H9 (cell line): ENCODE measurements around the gene SH3BGRL3. TPM values are rescaled to one million over a fixed set of nuclear protein-coding genes. Genes with fewer than 3 reads are reported as not detected.

Experiments used
- DNase-seq: peaks from one replicate; pipeline ENCODE4 v3.0.0-alpha.2; 2017
- H2AFZ ChIP-seq: one replicate; pipeline ENCODE4 v1.6.1; 2013; ENCODE audit warnings: mild to moderate bottlenecking, low read length, control low read depth, moderate library complexity
- H2AK5ac ChIP-seq: 2 replicates; pipeline ENCODE4 v1.6.1; 2013; ENCODE audit warnings: low read length, control low read depth, mixed read lengths; ENCODE audit not compliant: insufficient read length
- H2BK120ac ChIP-seq: one replicate; pipeline ENCODE4 v1.6.1; 2013; ENCODE audit warnings: low read depth, mild to moderate bottlenecking, low read length, control low read depth, inconsistent platforms; ENCODE audit not compliant: poor library complexity, severe bottlenecking
- H2BK12ac ChIP-seq: 2 replicates; pipeline ENCODE4 v1.6.1; 2013; ENCODE audit warnings: low read length, control low read depth, mixed read lengths, low read depth; ENCODE audit not compliant: insufficient read length
- H2BK15ac ChIP-seq: 2 replicates; pipeline ENCODE4 v1.6.1; 2013; ENCODE audit warnings: low read depth, low read length, control low read depth
- H2BK20ac ChIP-seq: one replicate; pipeline ENCODE4 v1.6.1; 2013; ENCODE audit warnings: low read depth, mild to moderate bottlenecking, low read length, control low read depth, inconsistent platforms; ENCODE audit not compliant: poor library complexity, severe bottlenecking
- H2BK5ac ChIP-seq: 2 replicates; pipeline ENCODE4 v1.6.1; 2013; ENCODE audit warnings: low read length, control low read depth, mixed read lengths; ENCODE audit not compliant: insufficient read length
- H3K14ac ChIP-seq: 2 replicates; pipeline ENCODE4 v1.6.1; 2013; ENCODE audit warnings: low read length, control low read depth; ENCODE audit not compliant: insufficient read depth
- H3K18ac ChIP-seq: 2 replicates; pipeline ENCODE4 v1.6.1; 2013; ENCODE audit warnings: low read depth, mild to moderate bottlenecking, mixed read lengths, low read length, control low read depth; ENCODE audit not compliant: insufficient read length
- H3K23ac ChIP-seq: 2 replicates; pipeline ENCODE4 v1.6.1; 2013; ENCODE audit warnings: low read length, control low read depth, mixed read lengths, low read depth; ENCODE audit not compliant: insufficient read length
- H3K23me2 ChIP-seq: 2 replicates; pipeline ENCODE4 v1.6.1; 2013; ENCODE audit warnings: low read depth, mild to moderate bottlenecking, mixed read lengths, low read length, control low read depth; ENCODE audit not compliant: insufficient read length, poor library complexity, severe bottlenecking
- H3K27ac ChIP-seq: 2 replicates; pipeline ENCODE4 v1.5.1; 2013; ENCODE audit warnings: low read length, control low read depth, mixed read lengths, low read depth; ENCODE audit not compliant: insufficient read length
- H3K27me3 ChIP-seq: 2 replicates; pipeline ENCODE4 v1.6.1; 2013; ENCODE audit warnings: low read length, control low read depth, inconsistent platforms; ENCODE audit not compliant: insufficient read depth
- H3K4ac ChIP-seq: 2 replicates; pipeline ENCODE4 v1.6.1; 2013; ENCODE audit warnings: low read depth, mild to moderate bottlenecking, control low read depth, inconsistent platforms, low read length, moderate library complexity
- H3K4me1 ChIP-seq: 2 replicates; pipeline ENCODE4 v1.6.1; 2013; ENCODE audit warnings: low read length, control low read depth, inconsistent platforms; ENCODE audit not compliant: insufficient read depth
- H3K4me2 ChIP-seq: 2 replicates; pipeline ENCODE4 v1.6.1; 2013; ENCODE audit warnings: low read length, control low read depth, mixed read lengths; ENCODE audit not compliant: insufficient read length, insufficient read depth
- H3K56ac ChIP-seq: 2 replicates; pipeline ENCODE4 v1.6.1; 2013; ENCODE audit warnings: low read depth, mild to moderate bottlenecking, mixed read lengths, low read length, control low read depth; ENCODE audit not compliant: insufficient read length
- H3K79me1 ChIP-seq: 2 replicates; pipeline ENCODE4 v1.6.1; 2013; ENCODE audit warnings: low read depth, mild to moderate bottlenecking, moderate library complexity, low read length, control low read depth, inconsistent platforms; ENCODE audit not compliant: insufficient read depth, poor library complexity, severe bottlenecking
- H3K79me2 ChIP-seq: 2 replicates; pipeline ENCODE4 v1.6.1; 2013; ENCODE audit warnings: low read length, control low read depth, inconsistent platforms; ENCODE audit not compliant: insufficient read depth
- H3K9ac ChIP-seq: 2 replicates; pipeline ENCODE4 v1.6.1; 2013; ENCODE audit warnings: low read length, control low read depth, mixed read lengths; ENCODE audit not compliant: insufficient read length; ENCODE audit errors: extremely low read depth
- H3K9me3 ChIP-seq: one replicate; pipeline ENCODE4 v1.6.1; 2013; ENCODE audit warnings: low read depth, low read length, inconsistent platforms; ENCODE audit not compliant: control insufficient read depth
- H3T11ph ChIP-seq: one replicate; pipeline ENCODE4 v1.6.1; 2013; ENCODE audit warnings: mild to moderate bottlenecking, low read length, control low read depth, inconsistent platforms
- H4K20me1 ChIP-seq: one replicate; pipeline ENCODE4 v1.6.1; 2013; ENCODE audit not compliant: control insufficient read depth, insufficient read length, insufficient read depth
- H4K5ac ChIP-seq: 2 replicates; pipeline ENCODE4 v1.6.1; 2013; ENCODE audit warnings: low read depth, mild to moderate bottlenecking, mixed read lengths, low read length, control low read depth; ENCODE audit not compliant: insufficient read length
- H4K8ac ChIP-seq: replicated peaks from 2 replicates; pipeline ENCODE4 v1.6.1; 2013; ENCODE audit warnings: low read length, control low read depth, mixed read lengths, low read depth; ENCODE audit not compliant: insufficient read length
- H4K91ac ChIP-seq: 2 replicates; pipeline ENCODE4 v1.6.1; 2013; ENCODE audit warnings: low read depth, mild to moderate bottlenecking, moderate library complexity, mixed read lengths, low read length, control low read depth; ENCODE audit not compliant: insufficient read length
- H3K27ac Mint-ChIP-seq, 3 experiments: 2 replicates in 2 of 3; 3 replicates in 1 of 3; pipeline ENCODE4 v1.8.0; 2020 to 2021; ENCODE audit warnings: mixed read lengths in 3 of 3, mild to moderate bottlenecking in 1 of 3, moderate library complexity in 1 of 3
- H3K27me3 Mint-ChIP-seq: 2 replicates; pipeline ENCODE4 v1.8.0; 2021; ENCODE audit warnings: low read depth, mild to moderate bottlenecking, moderate library complexity, mixed read lengths
- H3K36me3 Mint-ChIP-seq, 3 experiments: 2 replicates in 2 of 3; 3 replicates in 1 of 3; pipeline ENCODE4 v1.8.0; 2020 to 2021; ENCODE audit warnings: low read depth in 3 of 3, mixed read lengths in 3 of 3; ENCODE audit not compliant: insufficient read depth in 1 of 3
- H3K4me1 Mint-ChIP-seq, 2 experiments: 2 replicates each; pipeline ENCODE4 v1.8.0; 2020; ENCODE audit warnings: mixed read lengths in 2 of 2
- H3K4me3 Mint-ChIP-seq, 2 experiments: 2 replicates in 1 of 2; 3 replicates in 1 of 2; pipeline ENCODE4 v1.8.0; 2020 to 2021; ENCODE audit warnings: mild to moderate bottlenecking in 2 of 2, mixed read lengths in 2 of 2, moderate library complexity in 1 of 2
- H3K9me3 Mint-ChIP-seq, 2 experiments: 2 replicates in 1 of 2; 3 replicates in 1 of 2; pipeline ENCODE4 v1.8.0; 2020; ENCODE audit warnings: mild to moderate bottlenecking in 2 of 2, mixed read lengths in 2 of 2, moderate library complexity in 1 of 2
- CTCF ChIP-seq: fragments of 200-600 bp; sonication (generic); conservative IDR thresholded peaks from 3 replicates; pipeline ENCODE4 v1.8.0; 2021; ENCODE audit warnings: antibody characterized with exemption, mild to moderate bottlenecking
- WGBS: extraction: QIAGEN DNeasy Blood & Tissue Kit; methylation state at CpG from one replicate; pipeline ENCODE4 v1.1.7; 2013; ENCODE audit warnings: missing lambda C conversion rate, low lambda C conversion rate, mixed read lengths; ENCODE audit not compliant: insufficient read length; ENCODE audit errors: extremely low coverage; 5-methylcytosine and 5-hydroxymethylcytosine counted together
- total RNA-seq: library from RNA; stranded (reverse); gene quantifications from 2 replicates; pipeline ENCODE4 v1.2.1, GENCODE V29; 2021

Gene SH3BGRL3
- total RNA-seq, 1 experiment from 2014 or later: 86.3 TPM

GRCh38 chr1:26323382-26323781 is 43.5 kb downstream of the SH3BGRL3 start:
- Mint-ChIP-seq H3K36me3 (peaks cover 16 to 52% (median 37%) of the 10 kb centered on the region in 3 experiments; a peak in 6 of 7 replicates), H3K27me3 (no peaks in the 10 kb centered on the region), H3K4me1 (peaks cover 10 to 17% of the 10 kb centered on the region in 2 experiments), H3K9me3 (no peaks in the 10 kb centered on the region), H3K27ac (no peak overlapping the region), H3K4me3 (no peak overlapping the region)
- Histone ChIP-seq H3K79me2 (no peaks in the 10 kb centered on the region), H2AFZ (no peak overlapping the region), H2AK5ac (no peak overlapping the region), H3K4ac (no peak overlapping the region), H3K23ac (no peak overlapping the region), H3T11ph (no peak overlapping the region), H2BK20ac (no peak overlapping the region), H2BK5ac (no peak overlapping the region), H3K56ac (no peak overlapping the region), H3K27me3 (no peaks in the 10 kb centered on the region), H3K14ac (no peak overlapping the region), H4K8ac (no peak overlapping the region), H2BK12ac (no peak overlapping the region), H3K23me2 (no peaks in the 10 kb centered on the region), H3K27ac (no peak overlapping the region), H3K9ac (no peak overlapping the region), H3K9me3 (no peaks in the 10 kb centered on the region), H4K91ac (no peak overlapping the region), H2BK120ac (no peak overlapping the region), H4K5ac (no peak overlapping the region), H3K79me1 (no peaks in the 10 kb centered on the region), H3K4me1 (no peaks in the 10 kb centered on the region), H3K4me2 (no peak overlapping the region), H2BK15ac (no peak overlapping the region), H3K18ac (no peak overlapping the region), H4K20me1 (no peaks in the 10 kb centered on the region)
- no peak for DNase-seq
- TF ChIP-seq CTCF: no peak
- WGBS: no CpG with 5 or more reads among the region's 2 CpGs
